Measurements from ENCODE around the gene TECTA.
"Not testable (repeated sequence)": the region's sequence is repeated elsewhere in the genome, so short reads cannot be mapped to it uniquely, and the experiment has no call there.

Gene TECTA

GRCh38 chr11:121091492-121092152, 9.4 kb upstream of the TECTA start:
- FAIRE-seq (no peak), DNase-seq (ENCODE audit: low spot score) (no peak)

- FAIRE-seq (no peak), DNase-seq (ENCODE audit: low spot score) (no peak)
Observed at GRCh38 chr11:121095561-121095960, 5.5 kb upstream of the TECTA start.

- no peak for FAIRE-seq
- DNase-seq (ENCODE audit: low spot score), result no peak
Observed at GRCh38 chr11:121099364-121099763, 1.7 kb upstream of the TECTA start.

- FAIRE-seq, result no peak
Observed at GRCh38 chr11:121099885-121100284, 1.2 kb upstream of the TECTA start.

GRCh38 chr11:121104312-121104762, 3.3 kb downstream of the TECTA start:
- no peak for FAIRE-seq
- DNase-seq (ENCODE audit: low spot score), result no peak

More at GRCh38 chr11:121099885-121100284, 1.2 kb upstream of the TECTA start:
- no peak for DNase-seq (ENCODE audit: low spot score)

- no peak for DNase-seq (ENCODE audit: low spot score)
- FAIRE-seq, result no peak
Observed at GRCh38 chr11:121105063-121105480, 4.0 kb downstream of the TECTA start.

GRCh38 chr11:121105481-121106195, 4.6 kb downstream of the TECTA start:
- DNase-seq (ENCODE audit: low spot score) (no peak), FAIRE-seq (no peak)

GRCh38 chr11:121106812-121107211, 5.8 kb downstream of the TECTA start:
- FAIRE-seq, result no peak
- no peak for DNase-seq (ENCODE audit: low spot score)

GRCh38 chr11:121108413-121108812, 7.4 kb downstream of the TECTA start:
- DNase-seq (ENCODE audit: low spot score), result no peak
- FAIRE-seq, result peak; percentile 56

GRCh38 chr11:121109471-121109870, 8.4 kb downstream of the TECTA start:
- no peak for FAIRE-seq
- DNase-seq (ENCODE audit: low spot score), result no peak

GRCh38 chr11:121109916-121110586, 9.0 kb downstream of the TECTA start:
- FAIRE-seq (no peak), DNase-seq (ENCODE audit: low spot score) (no peak)

GRCh38 chr11:121110871-121111724, 10.1 kb downstream of the TECTA start:
- FAIRE-seq, result no peak
- no peak for DNase-seq (ENCODE audit: low spot score)

GRCh38 chr11:121112498-121113455, 11.7 kb downstream of the TECTA start:
- FAIRE-seq (no peak), DNase-seq (ENCODE audit: low spot score) (peak; percentile 62)

- DNase-seq (ENCODE audit: low spot score) (no peak), FAIRE-seq (no peak)
Observed at GRCh38 chr11:121113611-121114010, 12.6 kb downstream of the TECTA start.

GRCh38 chr11:121115024-121115423, 14.0 kb downstream of the TECTA start:
- not testable (repeated sequence) for FAIRE-seq; DNase-seq (ENCODE audit: low spot score)

GRCh38 chr11:121117788-121118187, 16.7 kb downstream of the TECTA start:
- FAIRE-seq, result no peak

GRCh38 chr11:121119440-121119839, 18.4 kb downstream of the TECTA start:
- DNase-seq (ENCODE audit: low spot score), result no peak
- FAIRE-seq, result no peak

More at GRCh38 chr11:121117788-121118187, 16.7 kb downstream of the TECTA start:
- DNase-seq (ENCODE audit: low spot score), result no peak

- no peak for FAIRE-seq
Observed at GRCh38 chr11:121122328-121122727, 21.3 kb downstream of the TECTA start.

GRCh38 chr11:121123496-121124069, 22.5 kb downstream of the TECTA start:
- DNase-seq (ENCODE audit: low spot score) (no peak), FAIRE-seq (no peak)

More at GRCh38 chr11:121122328-121122727, 21.3 kb downstream of the TECTA start:
- no peak for DNase-seq (ENCODE audit: low spot score)

GRCh38 chr11:121127809-121128208, 26.8 kb downstream of the TECTA start:
- DNase-seq (ENCODE audit: low spot score), result no peak
- no peak for FAIRE-seq
